ENCODE measurements around the gene AGXT. TPM values are rescaled to one million over a fixed set of nuclear protein-coding genes. Genes with fewer than 3 reads are reported as not detected.

The AGXT gene
- total RNA-seq, 1 donor = not detected

GRCh38 chr2:240879105-240879504 lies 10.5 kb downstream of the AGXT start:
- no peak for TF ChIP-seq CTCF (IDR thresholded peaks at IDR 0.05; ENCODE audit: insufficient read depth, low read depth, low read length)
- no peak overlapping the region for H3K4me3 ChIP-seq (ENCODE audit: low read depth, low read length)
- DNase-seq (ENCODE audit: low read depth) = no peak

GRCh38 chr2:240881913-240882312 lies 13.3 kb downstream of the AGXT start:
- no peak for DNase-seq (ENCODE audit: low read depth)
- no peak for TF ChIP-seq CTCF (IDR thresholded peaks at IDR 0.05; ENCODE audit: insufficient read depth, low read depth, low read length)
- no peak overlapping the region for H3K4me3 ChIP-seq (ENCODE audit: low read depth, low read length)

- H3K4me3 ChIP-seq (ENCODE audit: low read depth, low read length) = no peak overlapping the region
- no peak for TF ChIP-seq CTCF (IDR thresholded peaks at IDR 0.05; ENCODE audit: insufficient read depth, low read depth, low read length)
- no peak for DNase-seq (ENCODE audit: low read depth)
Measured at GRCh38 chr2:240884221-240884620, 15.6 kb downstream of the AGXT start.

GRCh38 chr2:240884745-240885144 lies 16.1 kb downstream of the AGXT start:
- TF ChIP-seq CTCF (IDR thresholded peaks at IDR 0.05; ENCODE audit: insufficient read depth, low read depth, low read length) = no peak
- DNase-seq (ENCODE audit: low read depth) = no peak
- H3K4me3 ChIP-seq (ENCODE audit: low read depth, low read length) = no peak overlapping the region

GRCh38 chr2:240885566-240885965 lies 16.9 kb downstream of the AGXT start:
- DNase-seq (ENCODE audit: low read depth) = no peak
- H3K4me3 ChIP-seq (ENCODE audit: low read depth, low read length) = no peak overlapping the region
- no peak for TF ChIP-seq CTCF (IDR thresholded peaks at IDR 0.05; ENCODE audit: insufficient read depth, low read depth, low read length)

GRCh38 chr2:240886023-240886565 lies 17.5 kb downstream of the AGXT start:
- no peak overlapping the region for H3K4me3 ChIP-seq (ENCODE audit: low read depth, low read length)
- TF ChIP-seq CTCF (IDR thresholded peaks at IDR 0.05; ENCODE audit: insufficient read depth, low read depth, low read length) = no peak
- DNase-seq (ENCODE audit: low read depth) = no peak

Data from fibroblast of villous mesenchyme (primary cell).